Fibroblast of lung (primary cell): ENCODE data around the gene HOXB1.

ENCODE experiments used
- EZH2 ChIP-seq: IDR thresholded peaks from 2 replicates; pipeline ENCODE4 v1.5.1; 2012; ENCODE audit warnings: low read length, control low read depth, mild to moderate bottlenecking; ENCODE audit errors: missing control alignments
- TF ChIP-seq, protein P1 (sequence below), 2 donors: IDR thresholded peaks in 1 of 2; conservative IDR thresholded peaks in 1 of 2; 1 replicate in 1 of 2; 2 replicates in 1 of 2; pipeline ENCODE4 v1.5.1; 2011 to 2012; ENCODE audit warnings: low read length in 2 of 2, control low read depth in 1 of 2, inconsistent platforms in 1 of 2, low read depth in 1 of 2, mild to moderate bottlenecking in 1 of 2

DNA sequence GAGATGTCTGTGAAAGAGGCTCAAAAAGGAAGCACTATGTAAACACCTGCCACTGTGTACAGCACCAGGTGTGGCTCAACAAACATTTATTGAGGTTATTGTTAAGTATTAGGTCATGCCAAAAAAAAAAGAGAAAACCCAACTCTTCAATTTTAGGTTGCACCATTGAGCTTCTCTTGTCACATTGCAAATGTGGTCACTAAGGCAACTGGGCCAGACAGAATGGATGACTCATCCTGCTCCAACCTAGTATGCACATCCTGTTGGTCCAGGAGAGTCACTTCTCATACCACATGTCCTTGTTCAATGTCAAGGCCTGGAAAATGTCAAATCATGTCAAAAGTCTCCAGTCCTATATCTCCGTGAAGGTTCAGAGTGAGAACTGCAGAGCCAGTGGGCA is 25.0 kb downstream of the HOXB1 start:
- TF ChIP-seq, protein P1, sequence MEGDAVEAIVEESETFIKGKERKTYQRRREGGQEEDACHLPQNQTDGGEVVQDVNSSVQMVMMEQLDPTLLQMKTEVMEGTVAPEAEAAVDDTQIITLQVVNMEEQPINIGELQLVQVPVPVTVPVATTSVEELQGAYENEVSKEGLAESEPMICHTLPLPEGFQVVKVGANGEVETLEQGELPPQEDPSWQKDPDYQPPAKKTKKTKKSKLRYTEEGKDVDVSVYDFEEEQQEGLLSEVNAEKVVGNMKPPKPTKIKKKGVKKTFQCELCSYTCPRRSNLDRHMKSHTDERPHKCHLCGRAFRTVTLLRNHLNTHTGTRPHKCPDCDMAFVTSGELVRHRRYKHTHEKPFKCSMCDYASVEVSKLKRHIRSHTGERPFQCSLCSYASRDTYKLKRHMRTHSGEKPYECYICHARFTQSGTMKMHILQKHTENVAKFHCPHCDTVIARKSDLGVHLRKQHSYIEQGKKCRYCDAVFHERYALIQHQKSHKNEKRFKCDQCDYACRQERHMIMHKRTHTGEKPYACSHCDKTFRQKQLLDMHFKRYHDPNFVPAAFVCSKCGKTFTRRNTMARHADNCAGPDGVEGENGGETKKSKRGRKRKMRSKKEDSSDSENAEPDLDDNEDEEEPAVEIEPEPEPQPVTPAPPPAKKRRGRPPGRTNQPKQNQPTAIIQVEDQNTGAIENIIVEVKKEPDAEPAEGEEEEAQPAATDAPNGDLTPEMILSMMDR (conservative IDR thresholded peaks at IDR 0.05 in 1 of 2, IDR thresholded peaks at IDR 0.05 in 1 of 2; ENCODE audit: low read depth in 1 of 2, low read length in 2 of 2) = no peak
- no peak for TF ChIP-seq EZH2
